ENCODE results near the gene NEK8. TPM values are rescaled to one million over a fixed set of nuclear protein-coding genes. Genes with fewer than 3 reads are reported as not detected.

NEK8 gene
- total RNA-seq, 1 experiment from 2014 or later, result 2.9 TPM

DNA sequence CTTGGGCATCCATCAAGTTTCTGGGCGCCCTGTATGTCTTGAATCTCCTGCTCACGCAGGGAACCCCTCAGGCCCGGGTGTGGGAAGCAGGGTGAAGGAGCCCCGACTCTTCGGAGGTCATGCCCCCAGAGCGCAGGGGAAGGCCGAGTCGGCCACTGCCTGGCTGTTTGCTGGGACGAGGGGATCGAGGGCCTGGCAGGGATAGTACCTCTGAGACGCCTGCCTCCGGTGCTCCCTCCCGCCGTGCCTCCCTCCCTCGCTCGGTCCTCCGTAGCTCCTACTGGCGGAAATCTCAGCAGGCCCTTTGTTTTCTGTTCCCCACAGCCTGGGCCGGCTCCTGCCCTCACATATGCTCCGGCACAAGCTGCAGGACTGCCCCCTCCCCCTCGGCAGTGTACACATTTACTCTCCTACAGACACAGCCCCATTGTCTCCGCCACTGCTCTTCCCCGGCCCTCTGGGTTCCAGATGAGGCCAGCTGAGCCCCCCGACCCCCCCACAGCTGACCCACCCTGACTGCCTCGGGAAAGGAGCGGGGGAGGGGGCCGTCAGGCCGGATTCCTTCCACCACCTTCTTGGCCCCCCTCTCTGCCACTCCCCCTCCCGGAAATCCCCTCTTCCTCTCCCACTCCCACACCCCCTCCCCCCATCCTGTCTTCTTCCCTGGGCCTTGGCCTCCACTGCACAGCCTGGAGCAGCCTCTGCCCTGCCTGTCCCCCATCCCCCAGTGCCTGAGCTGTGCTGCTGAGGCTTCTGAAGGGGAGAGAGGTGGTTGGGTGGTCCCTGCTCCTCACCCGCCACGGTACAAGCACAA lies 16.6 kb downstream of the NEK8 start:
- DNase-seq (ENCODE audit: low read depth), result peak; percentile 69

DNA sequence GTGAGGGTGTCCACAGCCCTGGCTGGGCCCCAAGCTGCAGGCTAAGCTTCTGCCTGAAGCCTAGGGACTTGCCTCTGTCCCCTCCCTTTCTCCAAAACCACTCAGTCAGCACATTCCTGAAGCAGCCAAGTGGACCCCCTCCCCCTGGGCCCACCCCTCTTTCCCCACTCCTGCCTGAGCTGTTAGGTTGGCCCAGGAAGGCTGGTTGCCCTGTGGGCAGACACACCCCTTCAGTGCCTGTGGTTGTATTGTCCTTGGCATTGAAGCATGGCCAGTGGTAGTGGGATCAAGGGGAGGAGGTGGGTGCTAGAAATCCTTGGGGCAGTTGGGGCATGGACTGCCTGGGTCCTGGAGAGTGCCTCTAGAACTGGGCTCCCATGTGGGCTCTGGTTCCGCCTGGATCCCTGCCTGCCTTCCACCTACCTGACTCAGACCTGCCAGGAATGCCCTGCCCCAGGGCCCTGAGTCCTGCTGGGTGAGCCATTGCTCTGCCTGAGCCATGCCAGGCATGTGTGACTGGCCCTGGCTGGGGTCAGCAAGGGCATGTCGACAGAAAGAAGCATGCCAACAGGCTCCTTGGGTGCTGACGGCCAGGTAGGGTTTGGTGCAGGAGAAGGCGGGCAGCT lies 17.3 kb downstream of the NEK8 start:
- DNase-seq (ENCODE audit: low read depth), result peak; percentile 45

DNA sequence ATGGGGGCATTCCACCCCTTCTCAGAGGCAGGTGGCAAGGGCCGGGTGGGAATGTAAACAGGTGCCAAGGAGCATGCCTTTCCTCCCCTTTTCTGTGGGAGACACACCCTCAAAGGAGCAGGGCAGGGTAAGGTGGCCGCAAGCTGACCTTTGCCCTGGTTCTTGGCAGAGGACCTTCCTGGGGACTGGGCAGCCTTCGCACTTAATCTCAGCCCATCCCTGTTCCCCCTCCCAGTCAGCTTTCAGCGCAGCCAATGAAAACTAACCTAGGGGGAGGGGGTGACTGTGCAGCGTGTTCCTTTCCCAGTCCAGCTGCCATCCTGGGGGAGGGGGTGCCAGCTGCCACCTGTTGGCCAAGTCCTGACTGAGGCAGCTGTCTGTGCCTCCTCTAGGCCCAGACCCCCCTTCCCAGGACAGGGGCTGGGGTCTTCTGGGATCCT lies 18.0 kb downstream of the NEK8 start:
- no peak for DNase-seq (ENCODE audit: low read depth)

DNA sequence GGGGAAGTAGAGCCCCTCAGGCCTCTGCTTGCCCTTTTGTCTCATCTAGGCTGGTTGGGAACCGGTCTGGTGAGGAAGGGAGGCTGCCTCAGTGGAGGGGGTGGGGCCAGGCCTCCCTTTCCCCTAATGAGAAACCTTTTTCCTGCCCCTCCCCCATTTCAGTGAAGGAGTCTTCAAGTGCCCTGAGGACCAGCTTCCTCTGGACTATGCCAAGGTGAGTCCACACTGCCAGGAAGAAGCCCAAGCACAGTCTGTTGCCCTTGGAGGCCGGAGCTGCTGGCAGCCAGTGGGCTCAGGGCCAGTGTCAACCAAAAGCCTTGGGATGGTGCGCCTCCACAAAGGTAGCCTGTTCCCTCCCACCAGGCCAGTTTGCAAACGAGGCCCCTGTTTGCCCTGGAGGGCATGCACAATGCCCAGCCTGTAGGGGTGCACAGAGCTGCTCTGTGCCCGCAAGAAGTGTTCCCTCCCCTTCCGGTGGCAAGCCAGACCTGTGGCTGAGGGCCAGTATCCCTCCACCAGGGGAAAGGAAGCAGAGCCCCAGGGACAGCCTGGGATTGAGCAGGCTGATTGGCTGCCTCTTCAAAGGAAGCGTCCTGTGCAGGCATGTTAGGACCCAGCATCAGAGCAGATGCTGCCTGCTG lies 18.6 kb downstream of the NEK8 start:
- no peak for DNase-seq (ENCODE audit: low read depth)

DNA sequence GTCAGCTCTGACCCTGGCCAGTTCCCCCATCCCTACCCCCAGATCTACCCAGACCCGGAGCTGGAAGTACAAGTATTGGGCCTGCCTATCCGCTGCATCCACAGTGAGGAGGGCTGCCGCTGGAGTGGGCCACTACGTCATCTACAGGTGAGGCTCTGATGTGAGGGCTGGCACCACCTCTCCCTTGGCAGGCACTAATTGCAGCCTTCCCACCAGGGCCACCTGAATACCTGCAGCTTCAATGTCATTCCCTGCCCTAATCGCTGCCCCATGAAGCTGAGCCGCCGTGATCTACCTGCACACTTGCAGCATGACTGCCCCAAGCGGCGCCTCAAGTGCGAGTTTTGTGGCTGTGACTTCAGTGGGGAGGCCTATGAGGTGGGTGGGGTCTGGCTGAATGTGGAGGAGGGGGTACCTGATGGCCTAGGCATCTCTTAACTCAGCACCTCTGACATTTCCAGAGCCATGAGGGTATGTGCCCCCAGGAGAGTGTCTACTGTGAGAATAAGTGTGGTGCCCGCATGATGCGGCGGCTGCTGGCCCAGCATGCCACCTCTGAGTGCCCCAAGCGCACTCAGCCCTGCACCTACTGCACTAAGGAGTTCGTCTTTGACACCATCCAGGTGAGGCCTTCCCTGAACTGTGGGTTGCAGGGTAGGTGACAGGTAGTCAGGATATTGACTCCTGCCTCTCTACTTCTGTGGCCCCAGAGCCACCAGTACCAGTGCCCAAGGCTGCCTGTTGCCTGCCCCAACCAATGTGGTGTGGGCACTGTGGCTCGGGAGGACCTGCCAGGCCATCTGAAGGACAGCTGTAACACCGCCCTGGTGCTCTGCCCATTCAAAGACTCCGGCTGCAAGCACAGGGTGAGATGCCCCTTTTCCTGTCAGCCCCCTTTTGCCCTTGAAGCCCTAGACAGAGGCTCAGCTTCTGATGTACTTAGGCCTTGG lies 19.5 kb downstream of the NEK8 start:
- DNase-seq (ENCODE audit: low read depth), result no peak

DNA sequence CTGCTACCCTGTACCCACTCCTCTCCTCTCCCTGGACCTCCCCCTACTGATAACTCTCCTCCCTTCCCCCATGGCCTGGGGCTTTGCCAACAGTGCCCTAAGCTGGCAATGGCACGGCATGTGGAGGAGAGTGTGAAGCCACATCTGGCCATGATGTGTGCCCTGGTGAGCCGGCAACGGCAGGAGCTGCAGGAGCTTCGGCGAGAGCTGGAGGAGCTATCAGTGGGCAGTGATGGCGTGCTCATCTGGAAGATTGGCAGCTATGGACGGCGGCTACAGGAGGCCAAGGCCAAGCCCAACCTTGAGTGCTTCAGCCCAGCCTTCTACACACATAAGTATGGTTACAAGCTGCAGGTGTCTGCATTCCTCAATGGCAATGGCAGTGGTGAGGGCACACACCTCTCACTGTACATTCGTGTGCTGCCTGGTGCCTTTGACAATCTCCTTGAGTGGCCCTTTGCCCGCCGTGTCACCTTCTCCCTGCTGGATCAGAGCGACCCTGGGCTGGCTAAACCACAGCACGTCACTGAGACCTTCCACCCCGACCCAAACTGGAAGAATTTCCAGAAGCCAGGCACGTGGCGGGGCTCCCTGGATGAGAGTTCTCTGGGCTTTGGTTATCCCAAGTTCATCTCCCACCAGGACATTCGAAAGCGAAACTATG lies 20.4 kb downstream of the NEK8 start:
- DNase-seq (ENCODE audit: low read depth), result no peak

DNA sequence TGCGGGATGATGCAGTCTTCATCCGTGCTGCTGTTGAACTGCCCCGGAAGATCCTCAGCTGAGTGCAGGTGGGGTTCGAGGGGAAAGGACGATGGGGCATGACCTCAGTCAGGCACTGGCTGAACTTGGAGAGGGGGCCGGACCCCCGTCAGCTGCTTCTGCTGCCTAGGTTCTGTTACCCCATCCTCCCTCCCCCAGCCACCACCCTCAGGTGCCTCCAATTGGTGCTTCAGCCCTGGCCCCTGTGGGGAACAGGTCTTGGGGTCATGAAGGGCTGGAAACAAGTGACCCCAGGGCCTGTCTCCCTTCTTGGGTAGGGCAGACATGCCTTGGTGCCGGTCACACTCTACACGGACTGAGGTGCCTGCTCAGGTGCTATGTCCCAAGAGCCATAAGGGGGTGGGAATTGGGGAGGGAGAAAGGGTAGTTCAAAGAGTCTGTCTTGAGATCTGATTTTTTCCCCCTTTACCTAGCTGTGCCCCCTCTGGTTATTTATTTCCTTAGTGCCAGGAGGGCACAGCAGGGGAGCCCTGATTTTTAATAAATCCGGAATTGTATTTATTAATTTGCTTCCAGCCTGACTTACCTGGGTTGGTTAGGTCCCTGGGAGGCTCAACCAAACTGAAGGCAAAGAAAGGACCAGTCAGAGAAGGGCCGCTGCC lies 21.1 kb downstream of the NEK8 start:
- DNase-seq (ENCODE audit: low read depth), result no peak

DNA sequence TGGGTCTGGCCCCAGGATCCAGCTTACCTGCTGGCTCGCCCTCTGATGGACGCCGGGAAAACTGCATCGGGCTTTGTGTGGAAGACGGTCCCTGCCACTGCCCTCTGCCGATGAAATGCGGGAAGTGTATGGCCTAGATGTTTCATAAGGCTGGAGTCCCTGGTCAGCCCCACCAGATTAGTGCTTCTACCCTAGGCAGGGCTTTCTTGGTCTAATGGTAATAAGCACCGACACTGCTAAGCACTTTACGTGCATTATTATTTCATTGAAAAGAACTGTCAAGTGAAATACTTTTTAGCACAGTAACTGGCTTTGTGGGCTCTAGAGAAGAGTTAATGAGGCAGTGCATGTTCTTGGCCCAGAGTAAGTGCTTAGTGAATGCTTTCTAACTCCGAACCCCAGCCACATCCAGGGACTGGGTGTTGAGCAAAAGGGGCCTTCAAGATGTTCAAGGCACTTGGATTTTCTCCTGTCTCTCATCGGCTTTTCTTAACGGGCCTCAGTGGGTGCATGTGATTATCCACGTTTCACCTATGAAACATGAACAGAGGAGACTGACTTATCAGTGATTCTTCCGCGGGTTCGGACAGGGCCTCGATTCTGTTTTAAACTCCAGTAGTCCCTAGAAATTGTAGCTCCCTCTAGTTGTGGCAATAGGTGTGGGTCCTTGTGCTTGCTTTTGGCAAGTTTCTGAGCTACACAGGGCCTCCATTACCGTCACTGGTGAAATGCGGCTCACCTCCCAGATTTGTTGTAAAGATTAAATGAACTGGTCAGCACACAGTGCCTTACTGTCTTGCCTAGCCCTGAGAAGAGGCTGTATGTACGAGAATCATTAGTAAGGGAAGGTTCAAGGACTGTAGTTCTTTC lies 21.8 kb downstream of the NEK8 start:
- DNase-seq (ENCODE audit: low read depth), result peak; percentile 92

DNA sequence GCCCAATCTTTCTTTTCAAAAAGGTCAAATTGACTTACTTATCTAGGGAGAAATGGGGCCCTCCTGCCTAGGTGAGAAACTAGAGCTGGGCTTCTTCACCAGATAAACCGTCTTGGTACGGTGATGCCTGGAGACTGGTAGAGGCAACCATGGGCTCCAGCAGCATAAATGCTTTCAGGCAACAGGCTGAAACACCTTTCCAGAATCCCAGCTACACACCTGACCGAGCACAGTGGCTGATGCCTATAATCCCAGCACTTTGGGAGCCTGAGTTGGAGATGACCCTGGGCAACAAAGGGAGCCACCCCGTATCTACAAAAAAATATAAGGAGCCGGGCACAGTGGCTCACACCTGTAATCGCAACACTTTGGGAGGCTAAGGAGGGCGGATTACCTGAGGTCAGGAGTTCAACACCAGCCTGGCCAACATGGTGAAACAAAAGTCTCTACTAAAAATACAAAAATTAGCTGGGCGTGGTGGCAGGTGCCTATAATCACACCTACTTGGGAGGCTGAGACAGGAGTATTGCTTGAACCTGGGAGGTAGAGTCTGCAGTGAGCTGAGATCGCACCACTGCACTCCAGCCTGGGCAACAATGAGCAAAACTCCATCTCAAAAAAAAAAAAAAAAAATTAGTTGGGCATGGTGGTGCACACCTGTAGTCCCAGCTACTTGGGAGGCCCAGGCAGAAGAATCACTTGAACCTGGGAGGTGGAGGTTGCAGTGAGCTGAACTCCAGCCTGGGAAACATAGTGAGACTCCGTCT lies 23.2 kb downstream of the NEK8 start:
- no peak for DNase-seq (ENCODE audit: low read depth)

DNA sequence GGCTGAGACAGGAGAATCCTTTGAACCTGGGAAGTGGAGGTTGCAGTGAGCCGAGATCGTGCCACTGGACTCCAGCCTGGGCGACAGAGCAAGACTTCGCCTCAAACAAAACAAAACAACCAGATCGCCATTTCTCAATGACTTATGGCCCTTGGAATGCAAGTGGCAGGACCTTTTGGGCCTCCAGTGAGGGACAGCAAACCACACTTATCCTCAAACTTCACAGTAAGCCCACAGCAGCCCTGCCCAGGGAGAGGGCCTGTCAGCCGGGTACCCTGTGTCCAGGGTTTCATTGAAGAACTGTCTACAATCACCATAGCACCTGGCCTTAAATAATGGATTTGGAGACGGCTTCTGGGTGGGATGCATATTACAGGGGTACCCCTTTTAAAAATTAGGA lies 26.9 kb downstream of the NEK8 start:
- DNase-seq (ENCODE audit: low read depth), result no peak

DNA sequence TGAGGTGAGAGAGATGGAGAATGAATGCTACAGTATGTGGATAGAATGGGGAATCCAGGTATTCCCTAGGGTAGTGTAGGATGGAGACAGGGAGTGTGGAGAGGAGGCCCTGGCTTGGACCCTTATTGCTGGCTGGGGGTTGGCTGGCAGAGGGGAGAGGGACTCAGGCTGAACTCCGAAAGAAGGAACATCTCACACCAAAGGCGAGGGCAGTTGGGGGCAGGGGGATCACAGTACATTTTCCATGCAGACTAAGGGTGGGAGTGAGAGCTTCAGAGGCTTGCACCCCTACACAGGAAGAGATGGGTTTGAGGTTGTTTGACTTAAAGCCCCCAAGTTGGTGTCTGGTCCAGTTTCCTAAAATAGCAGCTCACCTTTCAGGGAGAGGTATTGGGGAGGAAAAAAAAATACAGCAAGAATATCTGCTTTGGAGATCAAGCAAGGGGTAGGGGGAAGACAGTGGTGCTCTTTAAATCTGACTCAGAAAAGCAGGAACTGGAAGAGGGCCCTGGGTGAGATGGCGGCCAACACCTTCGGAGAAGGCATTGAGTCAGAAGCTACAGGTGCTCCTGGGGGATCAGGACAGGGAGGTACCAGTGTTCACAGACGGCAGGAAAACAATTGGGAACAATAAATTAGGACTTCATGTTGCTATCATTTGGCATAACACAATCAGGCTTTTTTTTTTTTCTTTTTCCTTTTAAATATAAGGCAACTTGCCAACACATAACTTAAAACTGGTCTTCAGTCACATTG lies 27.6 kb downstream of the NEK8 start:
- DNase-seq (ENCODE audit: low read depth), result no peak

DNA sequence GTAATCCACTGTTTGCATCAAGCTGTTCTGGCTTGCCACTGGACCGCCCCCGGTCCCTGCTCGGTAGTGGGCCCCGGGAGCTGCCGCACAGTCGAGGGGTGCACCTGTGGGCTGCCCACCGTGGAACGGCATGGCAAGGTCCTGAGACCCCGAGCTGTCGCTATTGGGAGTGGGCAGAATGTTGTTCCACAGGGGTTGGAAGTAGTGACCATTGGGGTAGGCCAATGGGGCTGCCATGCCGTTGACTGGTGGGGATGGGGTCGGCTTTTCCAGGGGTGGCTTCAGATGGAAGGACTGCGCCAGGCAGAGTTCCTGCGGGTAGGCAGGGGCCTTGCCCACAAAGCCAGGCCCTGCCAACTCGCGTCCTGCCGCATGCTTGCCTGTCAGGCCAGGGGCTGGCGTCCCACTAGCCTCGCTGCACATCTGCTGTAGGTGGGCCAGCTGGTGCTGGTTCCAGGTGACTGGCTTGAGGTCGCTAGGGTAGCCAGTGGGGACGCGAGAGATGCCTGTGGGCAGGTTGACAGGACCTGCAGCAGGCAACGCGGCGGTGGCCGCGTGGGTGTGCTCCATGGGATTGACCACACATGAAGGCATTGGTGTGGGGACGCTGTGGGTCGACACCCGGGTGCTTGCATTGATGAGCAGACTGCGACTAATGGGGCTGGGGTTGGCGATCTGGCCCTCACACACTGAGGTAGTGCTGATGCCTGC lies 30.0 kb downstream of the NEK8 start:
- no peak for DNase-seq (ENCODE audit: low read depth)

DNA sequence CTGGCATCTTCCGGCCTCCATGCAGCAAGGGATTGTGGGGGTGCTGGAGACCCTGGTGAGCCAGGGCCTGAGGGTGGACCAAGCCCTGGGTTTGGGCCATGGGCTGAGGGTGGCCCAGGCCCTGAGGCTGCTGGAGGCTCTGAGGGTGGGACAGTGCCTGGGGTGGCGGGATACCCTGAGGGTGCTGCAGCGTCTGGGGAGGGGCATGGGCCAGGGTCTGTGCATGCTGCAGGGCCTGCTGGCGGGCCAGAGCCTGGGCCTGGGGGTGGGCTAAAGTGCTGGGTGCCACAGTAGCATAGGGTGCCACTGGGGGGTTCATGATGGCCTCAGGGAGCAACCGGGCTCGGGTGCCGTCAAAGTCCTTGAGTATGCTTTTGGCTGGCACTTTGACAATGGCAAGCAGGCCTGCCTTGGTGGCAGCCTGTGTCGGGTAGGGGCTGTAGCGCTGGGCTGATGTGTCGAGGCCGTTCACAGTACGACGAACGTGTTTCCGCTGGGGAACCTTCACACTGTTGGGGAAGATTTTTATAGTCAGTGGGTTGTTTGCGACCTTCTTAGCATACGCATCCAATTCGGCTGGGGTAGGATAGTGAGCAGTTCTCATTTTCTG lies 30.8 kb downstream of the NEK8 start:
- no peak for DNase-seq (ENCODE audit: low read depth)

DNA sequence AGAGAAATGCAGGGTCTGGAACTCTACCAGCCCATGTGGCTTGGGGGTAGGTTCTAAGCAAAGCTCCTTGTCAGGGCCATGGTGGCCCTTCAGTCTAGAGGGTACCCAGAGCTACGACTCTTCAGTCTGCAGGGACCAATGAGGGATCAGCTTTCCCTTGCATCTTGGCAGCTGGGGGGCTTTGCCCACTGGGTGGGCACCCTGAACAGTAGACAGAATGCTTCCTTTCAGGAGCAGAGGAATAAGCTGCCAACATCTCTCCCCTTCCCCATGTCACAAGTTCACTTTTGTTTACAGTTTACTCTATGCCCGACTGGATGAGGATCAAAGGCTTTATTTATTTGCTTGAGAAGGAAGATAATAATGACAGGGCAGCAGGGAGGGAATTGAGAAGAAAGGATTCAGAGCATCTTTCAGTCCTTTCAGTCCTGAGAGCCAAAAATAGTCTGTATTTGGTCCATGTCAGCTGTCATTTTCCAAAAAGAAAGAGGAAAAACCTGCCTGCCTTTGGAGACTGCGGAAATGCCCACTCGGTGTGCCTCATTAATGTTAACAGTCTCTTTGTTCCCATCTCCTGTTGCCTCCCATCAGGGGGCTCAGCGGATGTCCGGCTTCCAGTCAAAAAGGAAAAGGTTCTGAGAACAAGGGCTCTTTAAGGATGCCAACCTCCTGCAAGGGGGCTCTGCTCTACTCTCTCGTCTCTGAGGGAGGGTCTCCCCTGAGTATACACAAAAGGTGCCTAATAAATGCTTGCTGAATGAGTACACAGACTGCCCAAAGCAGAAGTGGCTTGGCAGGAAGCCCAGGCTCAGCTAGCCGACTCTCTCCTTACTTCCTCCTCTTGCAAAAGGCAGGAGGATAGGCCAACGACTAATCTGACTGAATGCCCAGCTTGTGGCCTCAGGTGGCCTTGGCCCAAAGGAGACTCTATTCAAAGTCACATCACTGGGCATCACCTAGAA lies 32.3 kb downstream of the NEK8 start:
- DNase-seq (ENCODE audit: low read depth), result no peak

DNA sequence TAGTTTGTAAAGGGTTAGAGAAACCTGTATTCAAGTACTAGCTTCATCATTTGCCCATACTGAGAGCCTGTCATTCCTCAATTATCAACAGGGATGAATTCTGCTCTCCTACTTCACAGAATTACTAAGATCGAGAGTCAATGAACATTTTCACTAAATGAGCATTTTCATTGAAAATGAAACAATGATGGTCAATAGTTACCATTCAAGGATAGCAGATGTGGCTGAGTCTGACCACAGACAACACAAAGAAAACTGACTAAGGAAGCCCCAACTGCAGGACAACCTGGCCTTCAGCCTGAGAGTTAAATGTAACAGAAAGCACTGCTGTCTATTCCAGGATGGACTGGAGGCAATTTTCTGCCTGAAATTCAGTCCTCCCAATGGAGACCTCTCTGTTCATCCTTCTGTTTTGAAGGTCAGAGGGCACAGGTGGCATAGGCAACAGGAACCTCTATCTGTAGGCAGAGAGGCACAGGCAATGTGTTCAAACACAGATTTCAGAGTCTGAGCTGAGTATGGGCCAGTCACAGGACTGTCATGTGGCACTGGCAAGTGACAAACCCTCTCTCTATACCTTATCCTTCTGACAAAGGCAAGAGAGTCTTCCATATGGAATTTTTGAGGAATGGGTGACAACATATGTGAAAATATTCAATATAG lies 34.7 kb downstream of the NEK8 start:
- DNase-seq (ENCODE audit: low read depth), result no peak

Data from Daoy (cell line).